ENCODE results near the gene PURB.
A peak's percentile ranks its signal among the peaks of the same experiment; 100 is the strongest.
"Not testable (repeated sequence)": the region's sequence is repeated elsewhere in the genome, so short reads cannot be mapped to it uniquely, and the experiment has no call there.

Gene PURB

GRCh38 chr7:44845451-44845850 is 39.9 kb downstream of the PURB start:
- H3K4me1 ChIP-seq (ENCODE audit: control insufficient read depth in 1 of 2, insufficient read depth in 2 of 2, low read length in 2 of 2): peaks cover 13 to 17% of the 10 kb centered on the region in 2 donors
- H3K9ac ChIP-seq (ENCODE audit: low read depth in 1 of 2, low read length in 2 of 2): peak overlapping the region in 1 of 2 donors; percentile 23
- no peaks in the 10 kb centered on the region for H3K27me3 ChIP-seq (ENCODE audit: control insufficient read depth in 1 of 2, insufficient read depth in 2 of 2, low read length in 2 of 2)
- H3K36me3 ChIP-seq (ENCODE audit: control insufficient read depth in 1 of 2, insufficient read depth in 2 of 2, low read length in 2 of 2): peaks cover 14 to 18% of the 10 kb centered on the region in 2 donors
- peak overlapping the region in 1 of 2 donors; percentile 96 for H3K4me3 ChIP-seq (ENCODE audit: low read depth in 1 of 2, low read length in 2 of 2)
- H3K27ac ChIP-seq (ENCODE audit: low read depth, low read length): no peak overlapping the region
- no peaks in the 10 kb centered on the region for H3K9me3 ChIP-seq (ENCODE audit: control insufficient read depth in 1 of 2, low read length in 2 of 2)

GRCh38 chr7:44843440-44843839 is 41.9 kb downstream of the PURB start:
- not testable (repeated sequence) for H3K27ac ChIP-seq (ENCODE audit: low read depth, low read length); H3K4me3 ChIP-seq (ENCODE audit: low read depth in 1 of 2, low read length in 2 of 2); H3K27me3 ChIP-seq (ENCODE audit: control insufficient read depth in 1 of 2, insufficient read depth in 2 of 2, low read length in 2 of 2); H3K9ac ChIP-seq (ENCODE audit: low read depth in 1 of 2, low read length in 2 of 2); H3K9me3 ChIP-seq (ENCODE audit: control insufficient read depth in 1 of 2, low read length in 2 of 2)
- Histone ChIP-seq H3K36me3 (ENCODE audit: control insufficient read depth in 1 of 2, insufficient read depth in 2 of 2, low read length in 2 of 2) (peaks cover 15 to 27% of the 10 kb centered on the region in 2 donors), H3K4me1 (ENCODE audit: control insufficient read depth in 1 of 2, insufficient read depth in 2 of 2, low read length in 2 of 2) (peaks cover 13 to 17% of the 10 kb centered on the region in 2 donors)

- H3K36me3 ChIP-seq (ENCODE audit: control insufficient read depth in 1 of 2, insufficient read depth in 2 of 2, low read length in 2 of 2): peaks cover 15 to 34% of the 10 kb centered on the region in 2 donors
- not testable (repeated sequence) for H3K27me3 ChIP-seq (ENCODE audit: control insufficient read depth in 1 of 2, insufficient read depth in 2 of 2, low read length in 2 of 2); H3K4me3 ChIP-seq (ENCODE audit: low read depth in 1 of 2, low read length in 2 of 2); H3K27ac ChIP-seq (ENCODE audit: low read depth, low read length); H3K9ac ChIP-seq (ENCODE audit: low read depth in 1 of 2, low read length in 2 of 2); H3K9me3 ChIP-seq (ENCODE audit: control insufficient read depth in 1 of 2, low read length in 2 of 2)
- H3K4me1 ChIP-seq (ENCODE audit: control insufficient read depth in 1 of 2, insufficient read depth in 2 of 2, low read length in 2 of 2): peaks cover 13 to 17% of the 10 kb centered on the region in 2 donors
Measured at GRCh38 chr7:44842675-44843074, 42.7 kb downstream of the PURB start.

DNA sequence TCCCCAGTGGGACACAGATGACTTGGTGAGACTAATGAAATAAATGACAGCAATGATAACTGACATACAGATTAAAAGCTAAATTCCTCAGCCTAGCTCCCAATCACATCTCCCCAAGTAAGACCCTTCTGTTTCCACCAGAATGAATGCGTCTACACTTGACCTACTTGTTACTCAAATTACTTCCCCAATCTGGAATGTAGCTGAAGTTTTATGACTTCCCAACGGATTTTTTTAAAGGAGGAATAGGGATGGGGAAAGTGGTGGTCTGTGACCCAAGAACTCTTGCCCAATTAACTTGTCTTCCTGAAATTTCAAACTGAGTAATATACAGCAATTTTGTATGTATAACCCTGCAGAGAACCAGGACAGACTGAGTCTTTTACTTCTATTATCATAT is 46.6 kb downstream of the PURB start:
- H3K9ac ChIP-seq (ENCODE audit: low read depth in 1 of 2, low read length in 2 of 2): no peak overlapping the region
- H3K4me3 ChIP-seq (ENCODE audit: low read depth in 1 of 2, low read length in 2 of 2): no peak overlapping the region
- H3K9me3 ChIP-seq (ENCODE audit: control insufficient read depth in 1 of 2, low read length in 2 of 2): no peaks in the 10 kb centered on the region
- no peak overlapping the region for H3K27ac ChIP-seq (ENCODE audit: low read depth, low read length)
- H3K36me3 ChIP-seq (ENCODE audit: control insufficient read depth in 1 of 2, insufficient read depth in 2 of 2, low read length in 2 of 2): peaks cover 20 to 64% of the 10 kb centered on the region in 2 donors
- no peaks in the 10 kb centered on the region for H3K27me3 ChIP-seq (ENCODE audit: control insufficient read depth in 1 of 2, insufficient read depth in 2 of 2, low read length in 2 of 2)
- H3K4me1 ChIP-seq (ENCODE audit: control insufficient read depth in 1 of 2, insufficient read depth in 2 of 2, low read length in 2 of 2): no peaks in the 10 kb centered on the region

DNA sequence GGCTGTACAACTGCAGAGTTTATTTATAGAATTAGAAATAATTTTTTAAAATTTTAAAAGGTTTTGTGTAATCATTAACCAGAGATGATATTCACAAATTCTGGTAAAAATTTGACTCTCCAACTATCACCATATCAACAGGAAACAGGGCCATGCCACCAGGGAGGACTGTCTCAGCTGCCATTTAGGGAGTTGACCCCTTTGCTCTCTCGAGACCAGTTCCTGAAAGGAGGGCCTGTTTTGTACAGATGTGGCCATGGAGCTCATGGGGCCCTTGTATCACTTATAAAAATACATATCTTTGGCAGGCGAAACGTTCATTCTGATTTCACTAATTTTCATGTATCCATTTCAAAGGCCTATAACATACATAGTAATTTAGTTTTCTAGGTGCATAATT is 57.8 kb downstream of the PURB start:
- no peaks in the 10 kb centered on the region for H3K27me3 ChIP-seq (ENCODE audit: control insufficient read depth in 1 of 2, insufficient read depth in 2 of 2, low read length in 2 of 2)
- H3K36me3 ChIP-seq (ENCODE audit: control insufficient read depth in 1 of 2, insufficient read depth in 2 of 2, low read length in 2 of 2): peaks cover 32 to 63% of the 10 kb centered on the region in 2 donors
- no peak overlapping the region for H3K27ac ChIP-seq (ENCODE audit: low read depth, low read length)
- H3K4me3 ChIP-seq (ENCODE audit: low read depth in 1 of 2, low read length in 2 of 2): no peak overlapping the region
- H3K4me1 ChIP-seq (ENCODE audit: control insufficient read depth in 1 of 2, insufficient read depth in 2 of 2, low read length in 2 of 2): no peaks in the 10 kb centered on the region
- H3K9me3 ChIP-seq (ENCODE audit: control insufficient read depth in 1 of 2, low read length in 2 of 2): no peaks in the 10 kb centered on the region
- no peak overlapping the region for H3K9ac ChIP-seq (ENCODE audit: low read depth in 1 of 2, low read length in 2 of 2)
